IMR-90 (cell line): ENCODE results near the gene EHMT1. TPM values are rescaled to one million over a fixed set of nuclear protein-coding genes. Genes with fewer than 3 reads are reported as not detected.

Experiments
- ATAC-seq: fragments of 200-7000 bp; cut with Tn5 transposase; 2 replicates; pipeline ENCODE4 v1.9.1; 2020; ENCODE audit warnings: low read depth, mild to moderate bottlenecking, moderate library complexity
- BruUV-seq: library from RNA; stranded (reverse); fragments of 400-500 nt; replicated peaks from 2 replicates; lab custom pipeline; 2021; lab: Mats Ljungman, UMichigan
- CTCF ChIA-PET: fragments of 300-600 bp; formaldehyde crosslinking; extraction: SDS; loops from one replicate; lab custom pipeline; 2021; ENCODE audit warnings: antibody characterized with exemption; lab: Yijun Ruan, JAX
- POLR2A ChIA-PET: fragments of 300-600 bp; sonication (Branson Sonifier 250); formaldehyde crosslinking; loops from one replicate; lab custom pipeline; 2022; ENCODE audit warnings: antibody characterized with exemption; ENCODE audit not compliant: unreplicated experiment; lab: Charles Lee
- DNase-seq: peaks from one replicate; pipeline ENCODE4 v3.0.0; 2013
- H2AFZ ChIP-seq: replicated peaks from 2 replicates; pipeline ENCODE3; 2013; ENCODE audit warnings: low read length, mild to moderate bottlenecking; ENCODE audit not compliant: poor library complexity
- H2AK5ac ChIP-seq: 2 replicates; pipeline ENCODE4 v1.6.1; 2013; ENCODE audit warnings: low read depth, low read length, inconsistent platforms
- H2AK9ac ChIP-seq: replicated peaks from 2 replicates; pipeline ENCODE3; 2013; ENCODE audit warnings: mild to moderate bottlenecking, low read depth, low read length, moderate library complexity; ENCODE audit not compliant: poor library complexity
- H2BK120ac ChIP-seq: 2 replicates; pipeline ENCODE4 v1.6.1; 2013; ENCODE audit warnings: low read depth, low read length, inconsistent platforms
- H2BK15ac ChIP-seq: 3 replicates; pipeline ENCODE4 v1.6.1; 2013; ENCODE audit warnings: low read depth, low read length, inconsistent platforms
- H2BK20ac ChIP-seq: 2 replicates; pipeline ENCODE4 v1.6.1; 2013; ENCODE audit warnings: low read depth, mild to moderate bottlenecking, inconsistent platforms, low read length, moderate library complexity
- H2BK5ac ChIP-seq: 2 replicates; pipeline ENCODE4 v1.6.1; 2013; ENCODE audit warnings: mild to moderate bottlenecking, low read depth, low read length, inconsistent platforms; ENCODE audit not compliant: poor library complexity, severe bottlenecking
- H3K14ac ChIP-seq: replicated peaks from 2 replicates; pipeline ENCODE4 v1.6.1; 2013; ENCODE audit warnings: low read depth, low read length, inconsistent platforms
- H3K18ac ChIP-seq: 2 replicates; pipeline ENCODE4 v1.6.1; 2013; ENCODE audit warnings: low read depth, low read length, control low read depth
- H3K23ac ChIP-seq: 2 replicates; pipeline ENCODE4 v1.6.1; 2013; ENCODE audit warnings: low read depth, low read length, inconsistent platforms
- H3K27ac ChIP-seq: 2 replicates; pipeline ENCODE4 v1.5.1; 2013; ENCODE audit warnings: mild to moderate bottlenecking, control low read depth, low read length; ENCODE audit not compliant: insufficient read depth
- H3K27me3 ChIP-seq: 2 replicates; pipeline ENCODE4 v1.6.1; 2013; ENCODE audit warnings: low read length; ENCODE audit not compliant: control insufficient read depth, insufficient read depth
- H3K36me3 ChIP-seq: 2 replicates; pipeline ENCODE4 v1.6.1; 2013; ENCODE audit warnings: low read length, mixed read lengths; ENCODE audit not compliant: control insufficient read depth, insufficient read depth
- H3K4ac ChIP-seq: 2 replicates; pipeline ENCODE4 v1.6.1; 2013; ENCODE audit warnings: low read depth, low read length, inconsistent platforms
- H3K4me1 ChIP-seq: 2 replicates; pipeline ENCODE4 v1.6.1; 2013; ENCODE audit warnings: low read length, mixed read lengths; ENCODE audit not compliant: control insufficient read depth, insufficient read depth
- H3K4me2 ChIP-seq: 2 replicates; pipeline ENCODE4 v1.6.1; 2013; ENCODE audit warnings: low read depth, mild to moderate bottlenecking, control low read depth, low read length, moderate library complexity
- H3K4me3 ChIP-seq: 2 replicates; pipeline ENCODE4 v1.5.1; 2013; ENCODE audit warnings: low read depth, mild to moderate bottlenecking, control low read depth, low read length, moderate library complexity; ENCODE audit not compliant: insufficient read depth
- H3K56ac ChIP-seq: 2 replicates; pipeline ENCODE4 v1.6.1; 2013; ENCODE audit warnings: low read length, inconsistent platforms; ENCODE audit not compliant: insufficient read depth; ENCODE audit errors: extremely low read depth
- H3K79me1 ChIP-seq, 2 experiments: 2 replicates each; pipeline ENCODE4 v1.6.1; 2013; ENCODE audit warnings: low read length in 2 of 2, inconsistent platforms in 1 of 2, low read depth in 1 of 2
- H3K9ac ChIP-seq: 2 replicates; pipeline ENCODE4 v1.6.1; 2013; ENCODE audit warnings: low read depth, low read length, control low read depth
- H3K9me1 ChIP-seq: 2 replicates; pipeline ENCODE4 v1.6.1; 2013; ENCODE audit warnings: low read length, inconsistent platforms; ENCODE audit not compliant: insufficient read depth
- H3K9me3 ChIP-seq: 2 replicates; pipeline ENCODE4 v1.6.1; 2013; ENCODE audit warnings: low read length; ENCODE audit not compliant: control insufficient read depth, insufficient read depth
- H4K20me1 ChIP-seq: 2 replicates; pipeline ENCODE4 v1.6.1; 2013; ENCODE audit warnings: low read length, inconsistent platforms; ENCODE audit not compliant: insufficient read depth
- H4K5ac ChIP-seq: 2 replicates; pipeline ENCODE4 v1.6.1; 2013; ENCODE audit warnings: mild to moderate bottlenecking, low read depth, low read length, control low read depth
- H4K8ac ChIP-seq, 2 experiments: 2 replicates each; pipeline ENCODE4 v1.6.1; 2013; ENCODE audit warnings: low read depth in 2 of 2, low read length in 2 of 2, control low read depth in 1 of 2, inconsistent platforms in 1 of 2
- H4K91ac ChIP-seq: 2 replicates; pipeline ENCODE4 v1.6.1; 2013; ENCODE audit warnings: low read depth, low read length, inconsistent platforms; ENCODE audit not compliant: insufficient read depth
- CHD1 ChIP-seq: IDR thresholded peaks from 2 replicates; pipeline ENCODE4 v1.6.1; 2012; ENCODE audit warnings: low read depth, low read length, improper control_type of control experiment
- FOS ChIP-seq: fragments of 150-350 bp; IDR thresholded peaks from 2 replicates; pipeline ENCODE4 v1.6.1; 2016; ENCODE audit warnings: low read depth, low read length
- NFE2L2 ChIP-seq: fragments of 150-350 bp; IDR thresholded peaks from 2 replicates; pipeline ENCODE4 v1.6.1; 2016; ENCODE audit warnings: low read depth, mild to moderate bottlenecking, low read length
- SMC3 ChIP-seq: fragments of 150-350 bp; IDR thresholded peaks from 2 replicates; pipeline ENCODE4 v1.6.1; 2016; ENCODE audit warnings: low read depth, mild to moderate bottlenecking, antibody characterized with exemption, low read length, moderate library complexity
- WGBS, 2 experiments: methylation state at CpG; one replicate each; pipeline versions ENCODE4 v1.1.5 to v1.1.7; 2013; ENCODE audit warnings: missing lambda C conversion rate in 2 of 2; ENCODE audit not compliant: insufficient read length in 1 of 2; ENCODE audit errors: extremely low coverage in 2 of 2; 5-methylcytosine and 5-hydroxymethylcytosine counted together
- dilution Hi-C: fragments of 300-500 bp; cut with HindIII; formaldehyde crosslinking; loops from one replicate; pipeline ENCODE4 v1.14.3; 2018; ENCODE audit warnings: low sequenced_read_pairs; ENCODE audit not compliant: unreplicated experiment
- in situ Hi-C: fragments of 300-500 bp; cut with MboI; formaldehyde crosslinking; loops from 3 replicates; pipeline ENCODE4 v1.14.3; 2019; ENCODE audit warnings: low sequenced_read_pairs, inconsistent platforms, mixed read lengths
- intact Hi-C: fragments of 100-400 bp; cut with micrococcal nuclease; formaldehyde crosslinking; loops from 2 replicates; pipeline ENCODE4 v1.10.0; 2022
- polyA plus RNA-seq, 3 experiments: library from polyadenylated mRNA; depleted of rRNA; stranded (reverse); fragments of >200 nt; gene quantifications; 2 replicates each; pipeline ENCODE4 v1.2.3, GENCODE V29; 2012; ENCODE audit warnings: low replicate concordance in 1 of 3
- total RNA-seq: library from RNA; depleted of rRNA; stranded (reverse); fragments of >200 nt; gene quantifications from 2 replicates; pipeline ENCODE4 v1.2.3, GENCODE V29; 2012
- TF ChIP-seq, protein P1 (sequence below): fragments of 150-350 bp; IDR thresholded peaks from 2 replicates; pipeline ENCODE4 v1.6.1; 2016; ENCODE audit warnings: low read depth, mild to moderate bottlenecking, low read length, moderate library complexity, borderline replicate concordance

The EHMT1 gene
- total and polyA plus RNA-seq, 2 of the 4 experiments (the other 2 are of a cell fraction): 32.8 to 35.1 TPM

DNA sequence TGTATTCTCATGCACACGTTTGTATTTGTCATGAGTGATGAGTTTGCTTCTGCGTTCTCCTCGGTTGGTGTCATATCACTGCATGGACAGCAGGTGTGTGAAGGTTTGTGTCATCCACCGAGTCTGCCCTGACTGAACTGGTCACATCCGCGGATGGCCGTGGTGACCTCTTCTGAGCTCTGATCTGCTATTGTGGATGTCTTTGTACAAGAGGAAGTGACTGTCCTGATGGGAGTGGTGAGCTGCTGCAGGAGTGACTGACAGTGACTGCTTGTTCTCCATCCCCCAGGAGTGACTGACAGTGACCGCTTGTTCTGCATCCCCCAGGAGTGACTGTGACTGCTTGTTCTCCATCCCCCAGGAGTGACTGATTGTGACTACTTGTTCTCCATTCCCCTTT is 69.9 kb downstream of the EHMT1 start:
- H3K18ac ChIP-seq: no peak overlapping the region
- H2AK5ac ChIP-seq: no peak overlapping the region
- H3K9me1 ChIP-seq: peaks cover 24% of the 10 kb centered on the region
- intact Hi-C loops (no loop called here), dilution Hi-C loops (no loop called here), in situ Hi-C loops (no loop called here)
- ChIA-PET POLR2A (no interaction called here), CTCF (interaction anchor here (0.6 kb wide), 1 partner anchor 17 kb away, joined by 3 read pairs; no protein-coding TSS in a partner anchor)
- BruUV-seq: no TSS peak
- no peak overlapping the region; the same call in 1 of the 2 replicates for H3K14ac ChIP-seq
- H2AFZ ChIP-seq: no peak overlapping the region
- no peak overlapping the region for H4K5ac ChIP-seq
- no peak overlapping the region for H3K4me2 ChIP-seq
- H2BK120ac ChIP-seq: no peak overlapping the region
- no peak overlapping the region for H3K9ac ChIP-seq
- no peak overlapping the region for H2BK15ac ChIP-seq
- H2AK9ac ChIP-seq: no peak overlapping the region
- peaks cover 5% of the 10 kb centered on the region for H3K4me1 ChIP-seq
- no peak overlapping the region; the same call in 1 of the 2 replicates for H4K91ac ChIP-seq
- H4K8ac ChIP-seq: no peak overlapping the region
- no peaks in the 10 kb centered on the region for H3K27me3 ChIP-seq
- WGBS, 2 experiments: no CpG with 5 or more reads among the region's 8 CpGs
- no peak overlapping the region for H3K27ac ChIP-seq
- peaks cover 44 to 90% of the 10 kb centered on the region in 2 experiments for H3K79me1 ChIP-seq
- DNase-seq (no peak), ATAC-seq (no peak)
- H4K20me1 ChIP-seq: peaks cover 73% of the 10 kb centered on the region
- no peak overlapping the region for H2BK5ac ChIP-seq
- no peak overlapping the region for H3K4me3 ChIP-seq
- no peak overlapping the region for H3K23ac ChIP-seq
- no peak overlapping the region for H3K56ac ChIP-seq
- peak overlapping the region; percentile 15; the same call in 1 of the 2 replicates for H3K4ac ChIP-seq
- no peaks in the 10 kb centered on the region for H3K9me3 ChIP-seq
- H3K36me3 ChIP-seq: no peaks in the 10 kb centered on the region
- no peak overlapping the region for H2BK20ac ChIP-seq
- TF ChIP-seq, protein P1, sequence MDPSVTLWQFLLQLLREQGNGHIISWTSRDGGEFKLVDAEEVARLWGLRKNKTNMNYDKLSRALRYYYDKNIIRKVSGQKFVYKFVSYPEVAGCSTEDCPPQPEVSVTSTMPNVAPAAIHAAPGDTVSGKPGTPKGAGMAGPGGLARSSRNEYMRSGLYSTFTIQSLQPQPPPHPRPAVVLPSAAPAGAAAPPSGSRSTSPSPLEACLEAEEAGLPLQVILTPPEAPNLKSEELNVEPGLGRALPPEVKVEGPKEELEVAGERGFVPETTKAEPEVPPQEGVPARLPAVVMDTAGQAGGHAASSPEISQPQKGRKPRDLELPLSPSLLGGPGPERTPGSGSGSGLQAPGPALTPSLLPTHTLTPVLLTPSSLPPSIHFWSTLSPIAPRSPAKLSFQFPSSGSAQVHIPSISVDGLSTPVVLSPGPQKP: no peak
- no peak for TF ChIP-seq NFE2L2
- TF ChIP-seq FOS: no peak
- TF ChIP-seq SMC3: no peak
- no peak for TF ChIP-seq CHD1
